GM20431 (cell line): ENCODE results near the gene IGSF23.

Experiments
- in situ Hi-C: fragments of 300-500 bp; cut with MseI, MboI; formaldehyde crosslinking; loops from one replicate; pipeline ENCODE4 v1.15.0; 2020; ENCODE audit warnings: low sequenced_read_pairs; ENCODE audit not compliant: unreplicated experiment

The IGSF23 gene

GRCh38 chr19:44635581-44636438, 22.4 kb downstream of the IGSF23 start:
- in situ Hi-C loops, result no loop called here

DNA sequence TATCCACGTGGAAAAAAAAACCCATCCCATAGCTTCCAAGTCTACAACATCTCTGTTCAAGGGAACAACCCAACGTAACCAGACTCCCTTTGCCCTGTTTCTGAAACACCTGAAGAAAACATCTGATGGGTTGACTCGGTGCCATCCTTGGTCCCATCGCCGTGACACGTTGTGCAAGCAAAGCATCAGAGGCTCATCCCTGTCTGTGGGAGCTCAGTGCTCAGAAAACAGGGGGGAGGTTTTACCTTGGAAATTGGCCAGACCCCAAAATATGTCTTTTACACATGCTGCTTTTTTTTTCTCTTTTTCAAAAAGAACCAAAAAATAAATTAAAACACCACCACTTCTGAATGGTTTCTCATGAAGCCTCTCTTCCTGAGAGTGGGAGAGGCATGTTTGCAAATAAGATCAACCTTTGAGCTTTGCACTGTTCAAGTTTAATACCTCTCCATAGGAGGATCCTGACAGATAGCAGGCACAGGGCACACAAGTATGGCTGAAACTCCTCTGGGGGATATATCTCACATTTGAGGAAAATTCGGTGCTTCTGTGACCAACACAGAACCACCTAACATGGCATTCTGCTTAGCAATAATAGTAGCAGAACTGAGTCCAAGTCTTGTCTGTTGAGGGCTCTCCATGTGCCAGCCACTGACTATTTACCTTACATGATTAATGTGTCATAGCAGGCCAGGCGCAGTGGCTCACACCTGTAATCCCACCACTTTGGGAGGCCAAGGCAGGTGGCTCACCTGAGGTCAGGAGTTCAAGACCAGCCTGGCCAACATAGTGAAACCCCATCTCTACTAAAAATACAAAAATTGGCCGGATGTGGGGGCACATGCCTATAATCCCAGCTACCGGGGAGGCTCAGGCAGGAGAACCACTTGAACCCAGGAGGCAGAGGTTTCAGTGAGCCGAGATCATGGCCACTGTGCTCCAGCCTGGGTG, 23.4 kb downstream of the IGSF23 start:
- in situ Hi-C loops, result no loop called here

DNA sequence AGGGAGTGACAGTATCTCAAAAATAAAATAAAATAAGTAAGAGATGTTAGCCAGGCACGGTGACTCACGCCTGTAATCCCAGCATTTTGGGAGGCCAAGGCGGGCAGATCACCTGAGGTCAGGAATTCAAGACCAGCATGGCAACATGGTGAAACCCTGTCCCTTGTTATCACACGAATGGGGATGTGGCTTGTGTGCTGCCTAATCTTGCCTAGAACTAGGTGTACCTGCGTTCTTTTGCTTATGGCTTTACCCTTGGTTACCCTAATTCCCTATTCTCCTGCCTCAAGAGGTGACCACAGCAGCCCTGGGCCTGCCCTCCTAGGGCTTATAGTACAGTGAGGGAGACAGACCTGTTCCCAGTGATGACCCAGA, 24.0 kb downstream of the IGSF23 start:
- in situ Hi-C loops, result no loop called here

DNA sequence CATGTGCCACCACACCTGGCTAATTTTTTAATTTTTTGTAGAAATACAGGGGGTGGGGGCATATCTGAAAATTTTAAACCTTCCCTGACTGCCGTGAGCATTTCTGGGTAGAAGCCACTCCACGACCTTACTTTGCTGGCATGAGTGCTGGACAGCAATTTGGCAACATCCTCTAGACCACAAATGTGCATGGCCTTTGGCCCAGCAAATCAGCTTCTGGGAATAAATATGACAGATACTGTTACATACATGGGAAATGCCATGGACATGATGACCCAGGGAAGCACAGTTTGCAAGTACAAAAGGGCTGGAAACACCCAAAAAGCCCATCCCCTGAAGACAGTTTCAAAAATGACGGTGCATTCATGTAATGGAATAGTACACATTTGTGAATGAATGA, 27.2 kb downstream of the IGSF23 start:
- in situ Hi-C loops, result no loop called here

DNA sequence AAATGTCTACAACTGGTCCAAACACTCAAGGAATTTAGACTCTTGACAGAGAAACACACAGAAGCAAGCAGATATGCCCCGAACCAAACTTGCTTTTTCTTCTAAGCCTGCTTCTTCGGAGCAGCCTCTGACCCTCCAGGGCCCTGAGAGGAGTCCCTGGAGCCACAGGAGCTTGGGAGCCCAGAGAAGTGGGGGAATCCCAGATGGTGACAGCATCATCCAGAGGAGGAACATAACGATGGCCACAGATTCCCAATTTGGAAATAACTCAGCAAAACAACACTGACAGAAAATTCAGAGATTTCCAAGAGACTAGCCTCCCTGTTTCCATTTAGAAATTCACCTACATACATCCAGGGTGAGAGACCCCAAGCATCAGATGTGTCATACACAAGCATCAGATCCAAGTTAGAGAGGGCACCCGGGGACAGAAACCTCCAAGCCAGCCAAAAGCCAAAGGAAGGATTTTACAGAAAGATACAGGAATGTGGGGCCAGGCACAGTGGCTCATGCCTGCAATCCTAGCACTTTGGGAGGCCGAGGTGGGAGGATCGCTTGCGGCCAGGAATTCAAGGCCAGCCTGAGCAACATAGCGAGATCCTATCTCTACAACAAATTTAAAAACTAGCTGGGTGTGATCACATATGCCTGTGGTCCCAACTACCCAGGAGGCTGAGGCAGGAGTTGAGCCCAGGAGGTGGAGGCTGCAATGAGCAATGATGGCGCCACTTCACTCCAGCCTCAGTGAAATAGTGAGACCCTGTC, 28.3 kb downstream of the IGSF23 start:
- in situ Hi-C loops, result no loop called here

GRCh38 chr19:44642377-44642776, 29.0 kb downstream of the IGSF23 start:
- in situ Hi-C loops, result no loop called here

DNA sequence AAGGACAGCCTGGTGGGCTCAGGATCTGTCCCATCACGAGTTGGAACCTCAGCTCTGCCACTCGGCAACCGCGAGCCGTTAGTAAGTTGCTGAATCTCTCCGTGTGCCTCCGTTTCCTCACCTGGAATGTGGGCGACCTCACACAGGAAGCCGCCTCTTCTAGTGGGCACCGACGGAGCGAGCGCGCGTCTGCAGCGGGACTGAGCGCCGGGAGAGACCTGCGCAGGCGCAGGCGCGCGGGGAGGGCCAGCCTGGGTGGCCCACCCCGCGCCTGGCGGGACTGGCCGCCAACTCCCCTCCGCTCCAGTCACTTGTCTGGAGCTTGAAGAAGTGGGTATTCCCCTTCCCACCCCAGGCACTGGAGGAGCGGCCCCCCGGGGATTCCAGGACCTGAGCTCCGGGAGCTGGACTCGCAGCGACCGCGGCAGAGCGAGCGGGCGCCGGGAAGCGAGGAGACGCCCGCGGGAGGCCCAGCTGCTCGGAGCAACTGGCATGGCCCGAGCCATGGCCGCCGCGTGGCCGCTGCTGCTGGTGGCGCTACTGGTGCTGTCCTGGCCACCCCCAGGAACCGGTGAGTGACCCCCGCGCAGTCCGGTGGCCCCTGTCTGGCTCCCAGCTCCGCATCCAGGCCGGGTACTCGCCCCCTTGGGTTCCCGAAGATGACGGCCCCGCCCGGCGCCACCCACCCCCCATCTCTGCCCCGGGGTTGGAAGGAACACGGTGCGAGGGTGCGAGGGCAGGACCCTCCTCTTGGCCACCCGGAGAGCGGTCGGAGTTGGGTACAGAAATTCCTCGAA, 30.4 kb downstream of the IGSF23 start, which contains the start of gene PVR:
Gene PVR, plus strand, starts transcription at position 306 of the 797 bp plus-strand sequence. Its CDS starts 187 bp downstream, at position 493.
- in situ Hi-C loops, result no loop called here

- in situ Hi-C loops, result no loop called here
Measured at GRCh38 chr19:44644402-44645016, 31.1 kb downstream of the IGSF23 start.

DNA sequence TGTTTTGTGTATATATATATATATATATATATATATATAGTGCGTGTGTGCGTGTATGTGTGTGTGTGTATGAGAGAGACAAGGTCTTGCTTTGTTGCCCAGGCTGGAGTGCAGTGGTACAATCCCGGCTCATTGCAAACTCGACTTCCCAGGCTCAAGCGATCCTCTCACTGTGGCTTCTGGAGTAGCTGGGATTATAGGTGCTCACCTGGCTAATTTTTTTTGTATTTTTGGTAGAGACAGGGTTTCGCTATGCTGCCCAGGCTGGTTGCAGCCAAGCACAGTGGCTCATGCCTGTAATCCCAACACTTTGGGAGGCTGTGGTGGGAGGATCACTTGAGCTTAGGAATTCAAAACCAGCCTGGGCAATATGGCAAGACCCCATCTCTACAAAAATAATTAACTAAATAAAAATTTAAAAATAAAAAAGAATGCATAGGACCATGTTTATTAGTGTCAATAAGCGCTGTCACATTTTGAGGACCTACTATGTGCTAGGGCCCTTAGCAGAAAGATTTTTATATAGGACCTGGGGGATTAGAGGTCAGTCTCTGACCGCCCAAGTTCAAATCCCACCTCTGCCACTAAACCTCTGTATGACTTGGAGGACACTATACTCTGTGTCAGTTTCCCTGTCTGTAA, 32.2 kb downstream of the IGSF23 start:
- in situ Hi-C loops, result no loop called here

GRCh38 chr19:44646049-44646416, 32.7 kb downstream of the IGSF23 start:
- in situ Hi-C loops, result no loop called here

GRCh38 chr19:44647144-44647543, 33.8 kb downstream of the IGSF23 start:
- in situ Hi-C loops, result no loop called here

DNA sequence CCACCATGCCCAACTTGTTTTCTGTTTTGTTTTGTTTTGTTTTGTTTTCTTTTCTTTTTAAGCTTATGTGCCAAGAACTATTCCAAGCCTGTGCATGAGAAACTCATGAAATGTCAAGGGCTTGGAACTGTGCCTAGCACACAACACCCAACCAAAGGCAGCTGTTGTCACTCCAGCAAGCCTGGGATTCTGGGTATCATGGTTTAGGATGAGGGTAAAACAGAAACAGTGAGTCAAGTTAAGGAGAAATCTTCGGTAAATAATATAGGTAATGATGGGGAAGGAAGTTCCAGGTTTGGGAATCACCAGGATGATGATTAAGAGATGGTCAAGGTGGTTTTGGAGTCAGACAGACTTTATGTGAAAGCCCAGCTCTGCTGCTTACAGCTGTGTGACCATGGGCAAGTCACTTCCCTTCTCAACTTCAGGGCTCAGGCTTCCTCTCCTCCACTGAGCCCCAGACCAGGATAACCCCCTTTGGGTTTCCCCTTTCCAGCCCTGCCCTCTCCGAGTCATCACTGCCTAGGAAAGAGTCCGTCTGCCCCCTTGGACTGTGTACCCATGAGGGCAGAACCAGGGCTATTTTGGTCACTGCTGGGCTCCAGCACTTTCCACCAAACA, 35.4 kb downstream of the IGSF23 start:
- in situ Hi-C loops, result no loop called here

DNA sequence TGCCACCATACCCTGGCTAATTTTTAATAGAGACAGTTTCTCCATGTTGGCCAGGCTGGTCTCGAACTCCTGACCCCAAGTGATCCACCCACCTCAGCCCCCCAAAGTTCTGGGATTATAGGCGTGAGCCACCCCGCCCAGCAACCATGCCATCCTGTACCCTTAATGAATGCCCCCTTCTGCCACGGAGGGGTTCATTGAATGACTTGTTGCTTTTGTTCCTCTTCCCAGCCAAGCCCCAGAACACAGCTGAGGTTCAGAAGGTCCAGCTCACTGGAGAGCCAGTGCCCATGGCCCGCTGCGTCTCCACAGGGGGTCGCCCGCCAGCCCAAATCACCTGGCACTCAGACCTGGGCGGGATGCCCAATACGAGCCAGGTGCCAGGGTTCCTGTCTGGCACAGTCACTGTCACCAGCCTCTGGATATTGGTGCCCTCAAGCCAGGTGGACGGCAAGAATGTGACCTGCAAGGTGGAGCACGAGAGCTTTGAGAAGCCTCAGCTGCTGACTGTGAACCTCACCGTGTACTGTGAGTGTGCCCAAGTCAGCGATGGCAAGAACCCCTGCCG, 36.3 kb downstream of the IGSF23 start:
- in situ Hi-C loops, result no loop called here

- in situ Hi-C loops, result no loop called here
Measured at GRCh38 chr19:44653343-44653742, 40.0 kb downstream of the IGSF23 start.

GRCh38 chr19:44653977-44654774, 40.8 kb downstream of the IGSF23 start:
- in situ Hi-C loops, result no loop called here

DNA sequence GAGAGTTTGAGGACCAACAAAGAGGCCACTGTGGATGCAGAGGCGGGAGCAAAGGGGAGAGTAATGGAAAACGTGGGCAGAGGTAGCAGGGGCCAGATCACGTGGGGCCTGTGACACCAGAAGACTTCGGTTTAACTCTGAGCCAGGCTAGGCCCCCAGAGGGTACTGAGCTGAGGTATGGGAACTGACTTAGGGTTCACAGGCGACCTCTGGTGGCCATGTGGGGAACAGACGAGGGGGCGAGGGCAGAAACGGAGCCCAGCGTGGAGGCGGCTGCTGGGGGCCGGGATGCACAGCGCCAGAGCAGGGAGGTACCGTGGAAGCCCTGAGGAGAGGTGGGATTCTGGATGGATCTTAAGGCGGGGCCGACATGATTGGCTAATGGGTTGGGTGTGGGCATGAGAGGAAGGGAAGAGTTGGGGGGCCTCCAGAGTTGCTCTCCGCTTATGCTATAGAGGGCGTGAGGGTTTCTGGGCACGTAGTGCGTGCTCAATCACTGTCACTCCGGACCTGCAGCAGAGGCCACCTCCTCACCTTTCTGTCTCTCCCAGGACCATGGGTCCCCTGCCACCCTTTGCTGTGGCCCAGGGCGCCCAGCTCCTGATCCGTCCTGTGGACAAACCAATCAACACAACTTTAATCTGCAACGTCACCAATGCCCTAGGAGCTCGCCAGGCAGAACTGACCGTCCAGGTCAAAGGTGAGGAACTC, 44.0 kb downstream of the IGSF23 start:
- in situ Hi-C loops, result no loop called here
